HFFc6 (cell line): ENCODE measurements around the gene PACSIN1. TPM values are rescaled to one million over a fixed set of nuclear protein-coding genes. Genes with fewer than 3 reads are reported as not detected.

Experiments
- DNase-seq: peaks from one replicate; pipeline ENCODE4 v3.0.0-alpha.2; 2018
- H3K27ac Mint-ChIP-seq: 2 replicates; pipeline ENCODE4 v1.8.0; 2020; ENCODE audit warnings: mild to moderate bottlenecking, mixed read lengths
- H3K27me3 Mint-ChIP-seq: 2 replicates; pipeline ENCODE4 v1.8.0; 2021; ENCODE audit warnings: mild to moderate bottlenecking, moderate library complexity, mixed read lengths; ENCODE audit not compliant: insufficient read depth
- H3K36me3 Mint-ChIP-seq: 2 replicates; pipeline ENCODE4 v1.8.0; 2021; ENCODE audit warnings: low read depth, mixed read lengths
- H3K4me1 Mint-ChIP-seq: 2 replicates; pipeline ENCODE4 v1.8.0; 2020; ENCODE audit warnings: low read depth, mixed read lengths
- H3K4me3 Mint-ChIP-seq: 2 replicates; pipeline ENCODE4 v1.8.0; 2020; ENCODE audit warnings: mild to moderate bottlenecking, moderate library complexity, mixed read lengths
- H3K9me3 Mint-ChIP-seq: 2 replicates; pipeline ENCODE4 v1.8.0; 2020; ENCODE audit warnings: mild to moderate bottlenecking, mixed read lengths
- CTCF ChIP-seq: fragments of 200-600 bp; sonication (generic); IDR thresholded peaks from 2 replicates; pipeline ENCODE4 v1.5.0; 2021; ENCODE audit warnings: antibody characterized with exemption, mild to moderate bottlenecking
- total RNA-seq, 6 experiments: library from RNA; stranded (reverse); fragmentation: NEBNext Ultra II Directional; extraction: Animal tissue kit (Norgen Biotek cat#: 25700); gene quantifications; 2 replicates in 1 of 6; 3 replicates in 5 of 6; pipeline ENCODE4 v1.2.3, GENCODE V29; 2021

PACSIN1 gene
- total RNA-seq, 6 experiments from 2014 or later: not detected

DNA sequence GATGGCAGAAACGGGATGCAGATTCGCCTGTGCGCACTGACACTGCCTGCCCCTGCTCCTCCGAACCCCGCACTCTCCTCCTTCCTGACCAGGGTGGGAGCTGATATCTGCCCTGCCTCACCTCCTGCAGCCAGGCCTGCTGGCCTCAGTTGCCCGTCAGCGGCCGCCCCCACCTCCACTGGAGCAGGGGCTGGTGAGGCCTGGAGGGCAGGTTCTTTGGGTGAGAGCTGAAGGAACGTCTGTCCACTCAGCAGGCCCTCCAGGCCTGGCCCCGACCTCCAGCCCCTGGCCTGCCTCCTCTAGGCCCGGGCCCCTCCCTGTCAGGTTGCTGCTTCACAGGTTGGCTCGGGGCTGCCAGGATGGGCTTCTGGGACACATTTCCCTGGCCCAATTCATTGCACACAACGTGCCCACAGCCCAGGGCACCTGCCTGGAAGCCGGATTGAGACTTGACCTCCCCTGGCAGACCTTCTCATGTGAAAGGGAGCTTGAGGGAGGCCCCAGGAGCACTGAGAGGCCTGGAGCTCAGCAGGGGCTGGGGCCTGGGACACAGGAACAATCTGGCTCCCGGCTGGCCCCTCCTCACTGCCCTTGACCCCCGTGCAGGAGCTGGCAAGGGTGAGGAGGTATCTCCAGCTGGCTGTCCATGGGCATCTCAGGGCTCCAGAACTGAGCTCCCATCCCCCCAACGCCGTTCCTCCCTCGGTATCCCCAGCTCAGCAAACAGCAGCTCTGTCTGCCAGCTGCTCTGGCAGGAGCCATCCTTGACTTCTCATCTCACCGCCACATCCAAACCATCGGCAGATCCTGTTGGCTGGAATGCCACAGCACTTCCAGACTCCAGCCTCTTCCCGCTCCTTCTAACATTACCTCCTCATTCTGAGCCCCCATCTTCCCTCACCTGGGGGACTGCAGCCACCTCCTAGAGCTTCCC, 50.8 kb downstream of the PACSIN1 start:
- Mint-ChIP-seq H3K36me3 (no peaks in the 10 kb centered on the region), H3K27me3 (peaks cover 24% of the 10 kb centered on the region), H3K27ac (no peak overlapping the region), H3K4me3 (no peak overlapping the region), H3K9me3 (no peaks in the 10 kb centered on the region), H3K4me1 (0 out of 2 replicates have a peak, but pooled peaks cover 4% of the 10 kb centered on the region)
- no peak for TF ChIP-seq CTCF
- no peak for DNase-seq

- TF ChIP-seq CTCF: no peak
- Mint-ChIP-seq H3K27me3 (peaks cover 22% of the 10 kb centered on the region), H3K9me3 (no peaks in the 10 kb centered on the region), H3K27ac (no peak overlapping the region), H3K4me3 (no peak overlapping the region), H3K36me3 (no peaks in the 10 kb centered on the region), H3K4me1 (0 out of 2 replicates have a peak, but pooled peaks cover 4% of the 10 kb centered on the region)
- no peak for DNase-seq
Measured at GRCh38 chr6:34517461-34517881, 51.6 kb downstream of the PACSIN1 start.

- TF ChIP-seq CTCF: no peak
- Mint-ChIP-seq H3K9me3 (no peaks in the 10 kb centered on the region), H3K4me1 (0 out of 2 replicates have a peak, but pooled peaks cover 4% of the 10 kb centered on the region), H3K27me3 (peaks cover 22% of the 10 kb centered on the region), H3K27ac (no peak overlapping the region), H3K36me3 (no peaks in the 10 kb centered on the region), H3K4me3 (no peak overlapping the region)
- no peak for DNase-seq
Measured at GRCh38 chr6:34517966-34518365, 52.1 kb downstream of the PACSIN1 start.

- no peak for TF ChIP-seq CTCF
- Mint-ChIP-seq H3K9me3 (no peaks in the 10 kb centered on the region), H3K27me3 (peaks cover 25% of the 10 kb centered on the region), H3K27ac (no peak overlapping the region), H3K36me3 (no peaks in the 10 kb centered on the region), H3K4me1 (0 out of 2 replicates have a peak, but pooled peaks cover 4% of the 10 kb centered on the region), H3K4me3 (no peak overlapping the region)
- no peak for DNase-seq
Measured at GRCh38 chr6:34518669-34519365, 52.9 kb downstream of the PACSIN1 start.

GRCh38 chr6:34519971-34520644, 54.2 kb downstream of the PACSIN1 start:
- peaks cover 17% of the 10 kb centered on the region for H3K27me3 Mint-ChIP-seq
- H3K36me3 Mint-ChIP-seq: no peaks in the 10 kb centered on the region

More at GRCh38 chr6:34519971-34520644, 54.2 kb downstream of the PACSIN1 start:
- no peak for DNase-seq
- Mint-ChIP-seq H3K4me1 (no peaks in the 10 kb centered on the region), H3K9me3 (no peaks in the 10 kb centered on the region), H3K4me3 (no peak overlapping the region), H3K27ac (no peak overlapping the region)
- no peak for TF ChIP-seq CTCF
